Activated CD4-positive, alpha-beta T cell treated with anti-CD3 and anti-CD28 coated beads for 36 hours (primary cell): ENCODE measurements around the gene DLL4. TPM values are rescaled to one million over a fixed set of nuclear protein-coding genes. Genes with fewer than 3 reads are reported as not detected.
A peak's percentile ranks its signal among the peaks of the same experiment; 100 is the strongest.

Experiments
- ATAC-seq: fragments of 200-7000 bp; cut with Tn5 transposase; one replicate; pipeline ENCODE4 v1.10.0; 2021; ENCODE audit warnings: mild to moderate bottlenecking, moderate library complexity
- CTCF ChIA-PET: fragments of 350-600 bp; sonication (Branson Sonifier 250); formaldehyde crosslinking; loops from one replicate; lab custom pipeline; 2021; ENCODE audit warnings: antibody characterized with exemption; lab: Charles Lee
- POLR2A ChIA-PET: fragments of 350-600 bp; sonication (Branson Sonifier 250); formaldehyde crosslinking; loops from one replicate; lab custom pipeline; 2021; ENCODE audit warnings: antibody characterized with exemption, inconsistent platforms; lab: Charles Lee
- DNase-seq: peaks from one replicate; pipeline ENCODE4 v3.0.0-alpha.2; 2020
- H3K27ac Mint-ChIP-seq: one replicate; pipeline ENCODE4 v1.8.0; 2021; ENCODE audit warnings: mixed read lengths
- H3K27me3 Mint-ChIP-seq: one replicate; pipeline ENCODE4 v1.8.0; 2021; ENCODE audit warnings: mixed read lengths
- H3K36me3 Mint-ChIP-seq: one replicate; pipeline ENCODE4 v1.8.0; 2021; ENCODE audit warnings: low read depth, mixed read lengths
- H3K4me1 Mint-ChIP-seq: one replicate; pipeline ENCODE4 v1.8.0; 2021; ENCODE audit warnings: mixed read lengths
- H3K4me3 Mint-ChIP-seq: one replicate; pipeline ENCODE4 v1.8.0; 2021; ENCODE audit warnings: mild to moderate bottlenecking, moderate library complexity, mixed read lengths
- H3K9me3 Mint-ChIP-seq: one replicate; pipeline ENCODE4 v1.8.0; 2021; ENCODE audit warnings: low read depth, mixed read lengths
- intact Hi-C, 2 experiments: fragments of 100-400 bp; cut with DNase I in 1 of 2; cut with micrococcal nuclease in 1 of 2; formaldehyde crosslinking; loops; one replicate each; pipeline versions ENCODE4 v1.14.2 to v1.15.1; 2022 to 2024; cut with DNase I, micrococcal nuclease
- total RNA-seq, 2 experiments: library from RNA; stranded (reverse); gene quantifications; one replicate each; pipeline ENCODE4 v1.2.3, GENCODE V29; 2021

Gene DLL4
- total RNA-seq, 2 experiments from 2014 or later = 0.18 to 0.30 TPM

DNA sequence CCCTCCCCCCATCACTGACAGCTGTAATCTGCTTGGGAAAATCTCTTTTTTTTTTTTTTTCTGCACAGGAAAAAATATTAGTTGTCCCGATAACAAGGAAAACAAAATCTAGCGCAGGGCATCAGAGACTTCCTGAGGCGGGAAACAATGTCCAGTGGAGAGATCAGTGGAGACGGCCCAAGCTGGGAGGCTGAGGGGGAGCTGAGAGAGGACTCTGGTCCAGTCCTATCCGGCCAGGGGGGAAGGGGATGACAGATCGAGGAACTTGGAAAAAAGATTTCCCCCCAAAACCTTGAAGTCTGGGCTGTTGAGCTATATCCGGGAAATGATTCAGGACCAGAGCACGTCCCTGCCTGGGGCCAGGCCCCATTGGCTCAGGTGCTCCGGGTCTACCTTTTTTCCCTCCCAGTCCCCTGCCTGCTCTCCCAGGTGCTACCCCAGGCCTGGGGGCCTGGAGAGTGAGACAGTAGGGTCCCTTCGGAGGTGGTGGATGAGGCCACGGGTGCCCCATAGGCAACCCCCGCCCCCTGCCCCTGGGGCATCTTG is 14.0 kb upstream of the DLL4 start:
- H3K27me3 Mint-ChIP-seq = no peaks in the 10 kb centered on the region
- no peak overlapping the region for H3K27ac Mint-ChIP-seq
- intact Hi-C loops = no loop called here
- DNase-seq (no peak), ATAC-seq (no peak)
- H3K36me3 Mint-ChIP-seq = no peaks in the 10 kb centered on the region
- ChIA-PET POLR2A (interaction anchor here (0.6 kb wide), 1 partner anchor 531 kb away, joined by 3 read pairs; no protein-coding TSS in a partner anchor), CTCF (interaction anchor here (0.6 to 2.5 kb wide), 6 partner anchors 11 to 309 kb away, joined by 3 to 13 read pairs (median 4); no protein-coding TSS in a partner anchor)
- H3K4me3 Mint-ChIP-seq = no peak overlapping the region
- H3K9me3 Mint-ChIP-seq = no peaks in the 10 kb centered on the region
- H3K4me1 Mint-ChIP-seq = no peaks in the 10 kb centered on the region

- H3K4me3 Mint-ChIP-seq = no peak overlapping the region
- H3K27ac Mint-ChIP-seq = no peak overlapping the region
- no peaks in the 10 kb centered on the region for H3K4me1 Mint-ChIP-seq
- H3K36me3 Mint-ChIP-seq = no peaks in the 10 kb centered on the region
- ChIA-PET POLR2A (no interaction called here), CTCF (interaction anchor here (1.0 to 2.5 kb wide), 4 partner anchors 12 to 269 kb away, joined by 3 to 13 read pairs (median 4); no protein-coding TSS in a partner anchor)
- no peak for ATAC-seq
- no peak for DNase-seq
- no peaks in the 10 kb centered on the region for H3K27me3 Mint-ChIP-seq
- intact Hi-C loops = no loop called here
- no peaks in the 10 kb centered on the region for H3K9me3 Mint-ChIP-seq
Observed at GRCh38 chr15:40915679-40916078, 13.5 kb upstream of the DLL4 start.

DNA sequence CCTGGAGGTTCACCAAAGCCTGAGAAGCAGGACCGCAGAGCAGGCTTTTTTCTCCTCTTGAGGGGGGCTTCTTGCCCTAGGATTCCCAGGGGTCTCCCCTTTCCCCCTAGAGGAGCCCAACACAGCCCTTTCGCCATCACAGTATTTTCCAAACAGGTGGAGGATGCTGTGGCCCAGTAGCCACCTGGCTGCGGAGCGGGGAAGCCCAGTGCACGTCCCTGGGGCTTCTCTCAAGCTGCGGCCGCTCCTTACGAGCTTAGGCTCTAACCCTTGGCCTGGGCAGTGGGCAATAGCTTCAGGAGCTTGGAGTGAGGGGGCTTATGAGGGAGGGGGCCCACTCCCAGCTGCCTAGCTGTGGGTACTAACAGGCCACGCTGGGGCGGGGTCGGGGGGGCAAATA is 11.6 kb upstream of the DLL4 start:
- Mint-ChIP-seq H3K27ac (no peak overlapping the region), H3K4me1 (no peaks in the 10 kb centered on the region), H3K36me3 (no peaks in the 10 kb centered on the region), H3K27me3 (no peaks in the 10 kb centered on the region), H3K9me3 (no peaks in the 10 kb centered on the region), H3K4me3 (no peak overlapping the region)
- DNase-seq (no peak), ATAC-seq (no peak)
- intact Hi-C loops = no loop called here
- ChIA-PET CTCF (interaction anchor here (0.6 to 0.7 kb wide), 2 partner anchors 22 to 334 kb away, joined by 3 to 4 read pairs; no protein-coding TSS in a partner anchor), POLR2A (no interaction called here)

DNA sequence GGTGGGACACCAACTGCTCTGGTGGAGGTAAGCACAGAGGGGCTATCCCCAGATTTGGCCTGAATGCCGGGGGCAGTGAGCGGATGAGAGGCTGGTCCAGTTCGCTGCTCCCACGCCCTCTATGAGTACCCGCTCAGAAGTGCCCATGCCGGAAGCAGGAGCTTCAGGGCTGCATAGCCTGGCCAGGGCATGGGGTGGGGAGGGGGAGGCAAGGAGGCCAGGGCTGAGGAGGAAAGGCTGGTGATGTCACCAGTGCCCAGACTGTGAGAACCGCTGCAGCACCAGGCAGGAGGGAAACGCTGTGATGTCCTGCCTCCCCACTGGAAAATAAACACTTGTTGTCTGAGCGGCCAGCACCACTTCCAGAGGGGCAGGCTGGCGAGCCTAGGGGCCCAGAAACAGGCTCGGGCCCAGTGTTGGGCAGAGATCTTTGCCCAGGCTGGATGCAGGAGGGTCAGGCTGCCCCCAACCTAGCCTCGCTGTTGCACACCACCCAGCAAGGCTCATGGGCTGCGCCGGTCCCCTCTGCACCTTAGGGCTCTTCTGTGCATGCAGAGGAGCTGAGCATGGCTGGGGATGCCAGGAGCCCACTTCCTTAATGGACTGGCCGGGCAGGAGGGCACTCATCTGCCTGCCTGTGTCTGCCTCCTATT is 10.9 kb upstream of the DLL4 start:
- H3K4me3 Mint-ChIP-seq = no peak overlapping the region
- H3K27me3 Mint-ChIP-seq = no peaks in the 10 kb centered on the region
- no peaks in the 10 kb centered on the region for H3K36me3 Mint-ChIP-seq
- intact Hi-C loops = no loop called here
- H3K4me1 Mint-ChIP-seq = no peaks in the 10 kb centered on the region
- H3K9me3 Mint-ChIP-seq = no peaks in the 10 kb centered on the region
- CTCF ChIA-PET = interaction anchor here (0.9 kb wide), 1 partner anchor 13 kb away, joined by 3 read pairs; no protein-coding TSS in a partner anchor
- POLR2A ChIA-PET = no interaction called here
- H3K27ac Mint-ChIP-seq = no peak overlapping the region
- ATAC-seq (no peak), DNase-seq (no peak)

DNA sequence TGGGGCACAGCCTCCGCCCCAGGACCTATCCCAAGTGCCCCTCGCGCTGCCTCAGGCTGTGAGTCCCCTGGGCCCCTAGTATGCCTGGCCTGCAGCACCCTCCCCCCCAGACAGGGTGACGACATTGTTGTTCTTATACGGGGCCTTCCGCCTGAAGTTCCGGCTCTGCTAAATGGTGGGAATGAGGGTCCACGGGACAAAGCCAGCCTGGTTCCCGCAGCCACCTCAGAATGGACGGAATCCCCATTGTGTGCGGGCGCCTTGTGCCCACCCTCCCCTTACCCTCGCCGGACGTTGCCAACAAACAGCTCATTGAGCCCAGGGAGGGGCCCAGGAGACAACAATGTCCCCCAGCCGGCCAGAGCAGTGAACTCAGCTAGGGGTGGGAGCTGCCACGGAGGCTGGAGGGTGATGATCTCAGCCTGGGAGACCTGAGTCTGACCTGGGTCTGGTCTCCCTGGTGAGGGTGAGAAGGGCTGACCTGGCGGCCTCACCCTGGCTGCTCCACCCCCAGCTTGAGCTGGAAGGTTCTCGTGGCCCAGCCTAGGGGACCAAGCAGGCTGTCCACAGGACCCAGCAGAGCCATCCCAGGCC is 10.2 kb upstream of the DLL4 start:
- H3K36me3 Mint-ChIP-seq = no peaks in the 10 kb centered on the region
- H3K27ac Mint-ChIP-seq = no peak overlapping the region
- DNase-seq = no peak
- H3K9me3 Mint-ChIP-seq = no peaks in the 10 kb centered on the region
- intact Hi-C loops = no loop called here
- ChIA-PET POLR2A (no interaction called here), CTCF (interaction anchor here (0.9 to 1.1 kb wide), 3 partner anchors 14 to 187 kb away, joined by 3 to 4 read pairs (median 3); no protein-coding TSS in a partner anchor)
- no peak overlapping the region for H3K4me3 Mint-ChIP-seq
- no peak for ATAC-seq
- H3K27me3 Mint-ChIP-seq = no peaks in the 10 kb centered on the region
- H3K4me1 Mint-ChIP-seq = no peaks in the 10 kb centered on the region

DNA sequence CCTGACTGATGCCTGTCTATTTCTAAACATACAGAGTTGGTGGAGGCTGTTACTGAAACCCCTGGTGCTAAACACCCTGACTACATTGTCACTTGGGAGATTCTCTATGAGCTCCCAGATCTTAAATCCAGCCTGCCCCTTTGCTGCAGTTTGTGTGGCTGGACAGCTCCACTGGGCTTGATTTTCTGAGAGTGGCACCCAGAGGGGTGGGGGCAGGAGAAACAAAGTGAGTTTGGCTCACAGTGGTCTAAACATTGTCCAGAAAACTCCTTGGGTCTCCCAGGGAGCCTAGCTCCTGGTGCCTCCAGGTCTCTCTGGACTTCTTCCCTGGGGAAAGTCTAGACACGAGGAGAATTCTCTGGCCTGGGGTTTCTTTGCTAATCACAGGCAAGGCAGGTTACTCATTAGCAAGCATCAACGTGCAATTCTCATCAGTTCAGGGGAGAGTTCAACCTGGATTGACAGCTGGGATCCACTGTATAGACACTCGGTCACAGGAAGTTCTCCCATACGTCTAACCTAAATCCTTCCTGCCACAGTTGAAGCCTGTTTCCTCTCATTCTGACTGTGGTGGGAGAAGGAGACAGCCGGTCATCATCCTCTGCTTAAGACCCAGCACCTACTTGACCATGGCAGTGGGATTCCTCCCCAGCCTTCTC is 7.1 kb upstream of the DLL4 start:
- DNase-seq (no peak), ATAC-seq (no peak)
- Mint-ChIP-seq H3K9me3 (no peaks in the 10 kb centered on the region), H3K27me3 (peaks cover 17% of the 10 kb centered on the region), H3K4me3 (no peak overlapping the region), H3K27ac (no peak overlapping the region), H3K36me3 (no peaks in the 10 kb centered on the region), H3K4me1 (peaks cover 8% of the 10 kb centered on the region)
- CTCF ChIA-PET = interaction anchor here (0.9 to 1.2 kb wide), 2 partner anchors 20 to 43 kb away, joined by 3 read pairs; no protein-coding TSS in a partner anchor
- intact Hi-C loops = no loop called here
- POLR2A ChIA-PET = no interaction called here

DNA sequence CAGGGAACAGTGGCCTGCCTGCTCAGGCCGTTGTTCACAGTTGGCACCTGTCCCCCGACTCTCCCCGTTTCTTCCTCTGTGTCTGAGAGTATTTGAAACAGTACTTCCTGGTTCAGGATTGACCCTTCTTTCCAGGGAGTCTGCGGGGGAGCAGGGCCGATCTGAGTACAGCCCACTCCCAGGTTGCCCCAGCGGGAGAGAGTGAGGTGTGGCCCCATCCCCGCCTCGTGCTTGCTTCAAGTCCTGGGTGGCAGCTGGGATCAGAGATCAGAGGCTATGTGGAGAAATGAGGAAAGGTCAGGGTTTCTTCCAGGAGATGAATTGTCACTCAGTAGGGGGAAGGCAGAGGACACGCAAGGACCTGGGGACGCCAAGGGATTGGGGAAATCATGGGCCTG is 6.5 kb upstream of the DLL4 start:
- CTCF ChIA-PET = no interaction called here
- no peaks in the 10 kb centered on the region for H3K9me3 Mint-ChIP-seq

GRCh38 chr15:40923551-40923950 is 5.6 kb upstream of the DLL4 start:
- no peaks in the 10 kb centered on the region for H3K9me3 Mint-ChIP-seq
- intact Hi-C loops = no loop called here
- CTCF ChIA-PET = interaction anchor here (0.6 to 10.5 kb wide), 5 partner anchors 15 to 110 kb away, joined by 3 to 98 read pairs (median 4); partner anchors contain the start of gene CHAC1
- H3K36me3 Mint-ChIP-seq = no peaks in the 10 kb centered on the region
- H3K4me3 Mint-ChIP-seq = no peak overlapping the region
- ATAC-seq (no peak), DNase-seq (no peak)
- no peak overlapping the region for H3K27ac Mint-ChIP-seq
- peaks cover 21% of the 10 kb centered on the region for H3K27me3 Mint-ChIP-seq
- POLR2A ChIA-PET = no interaction called here
- peaks cover 11% of the 10 kb centered on the region for H3K4me1 Mint-ChIP-seq

More for the DNA sequence above, 6.5 kb upstream of the DLL4 start:
- POLR2A ChIA-PET = no interaction called here
- Mint-ChIP-seq H3K27me3 (peaks cover 20% of the 10 kb centered on the region), H3K4me3 (no peak overlapping the region), H3K36me3 (no peaks in the 10 kb centered on the region), H3K27ac (no peak overlapping the region), H3K4me1 (peaks cover 10% of the 10 kb centered on the region)
- DNase-seq = no peak
- intact Hi-C loops = no loop called here
- no peak for ATAC-seq

DNA sequence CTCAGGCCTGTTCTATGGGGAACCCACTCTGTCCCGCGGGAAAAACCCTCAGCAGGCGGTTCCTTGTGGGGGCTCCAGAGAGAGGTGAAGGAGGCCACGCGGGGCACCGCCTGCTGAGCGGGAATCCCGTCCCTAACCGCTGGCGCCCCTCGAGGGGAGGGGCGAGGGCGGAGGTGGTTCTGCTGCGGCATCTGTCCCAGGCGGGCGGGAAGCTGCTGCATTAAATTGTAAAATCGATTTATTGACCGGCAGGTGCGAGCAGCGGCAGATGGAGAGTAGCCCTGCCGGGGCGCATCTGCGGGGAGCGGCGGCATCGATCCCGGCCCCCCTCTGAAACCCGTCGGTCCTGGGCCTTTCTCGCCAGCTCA is 3.7 kb upstream of the DLL4 start:
- peaks cover 36% of the 10 kb centered on the region for H3K27me3 Mint-ChIP-seq
- CTCF ChIA-PET = interaction anchor here (0.7 to 10.5 kb wide), 4 partner anchors 14 to 336 kb away, joined by 3 to 98 read pairs (median 4); no protein-coding TSS in a partner anchor
- intact Hi-C loops = no loop called here

GRCh38 chr15:40925863-40926658 is 3.1 kb upstream of the DLL4 start:
- DNase-seq (peak; percentile 39), ATAC-seq (no peak)
- H3K27me3 Mint-ChIP-seq = peaks cover 40% of the 10 kb centered on the region
- intact Hi-C loops = no loop called here
- H3K36me3 Mint-ChIP-seq = no peaks in the 10 kb centered on the region
- H3K27ac Mint-ChIP-seq = no peak overlapping the region
- CTCF ChIA-PET = interaction anchor here (0.6 to 10.5 kb wide), 6 partner anchors 14 to 946 kb away, joined by 3 to 98 read pairs (median 4); no protein-coding TSS in a partner anchor
- H3K4me1 Mint-ChIP-seq = peaks cover 30% of the 10 kb centered on the region
- no peaks in the 10 kb centered on the region for H3K9me3 Mint-ChIP-seq
- POLR2A ChIA-PET = no interaction called here
- no peak overlapping the region for H3K4me3 Mint-ChIP-seq

More for the DNA sequence above, 3.7 kb upstream of the DLL4 start:
- H3K36me3 Mint-ChIP-seq = no peaks in the 10 kb centered on the region
- no peaks in the 10 kb centered on the region for H3K9me3 Mint-ChIP-seq
- POLR2A ChIA-PET = no interaction called here
- no peak overlapping the region for H3K27ac Mint-ChIP-seq
- DNase-seq (no peak), ATAC-seq (no peak)
- H3K4me3 Mint-ChIP-seq = no peak overlapping the region
- H3K4me1 Mint-ChIP-seq = peaks cover 26% of the 10 kb centered on the region
